ENCODE data around the gene CALR3. TPM values are rescaled to one million over a fixed set of nuclear protein-coding genes. Genes with fewer than 3 reads are reported as not detected.

Gene CALR3
- total RNA-seq, 1 donor from 2014 or later = not detected

DNA sequence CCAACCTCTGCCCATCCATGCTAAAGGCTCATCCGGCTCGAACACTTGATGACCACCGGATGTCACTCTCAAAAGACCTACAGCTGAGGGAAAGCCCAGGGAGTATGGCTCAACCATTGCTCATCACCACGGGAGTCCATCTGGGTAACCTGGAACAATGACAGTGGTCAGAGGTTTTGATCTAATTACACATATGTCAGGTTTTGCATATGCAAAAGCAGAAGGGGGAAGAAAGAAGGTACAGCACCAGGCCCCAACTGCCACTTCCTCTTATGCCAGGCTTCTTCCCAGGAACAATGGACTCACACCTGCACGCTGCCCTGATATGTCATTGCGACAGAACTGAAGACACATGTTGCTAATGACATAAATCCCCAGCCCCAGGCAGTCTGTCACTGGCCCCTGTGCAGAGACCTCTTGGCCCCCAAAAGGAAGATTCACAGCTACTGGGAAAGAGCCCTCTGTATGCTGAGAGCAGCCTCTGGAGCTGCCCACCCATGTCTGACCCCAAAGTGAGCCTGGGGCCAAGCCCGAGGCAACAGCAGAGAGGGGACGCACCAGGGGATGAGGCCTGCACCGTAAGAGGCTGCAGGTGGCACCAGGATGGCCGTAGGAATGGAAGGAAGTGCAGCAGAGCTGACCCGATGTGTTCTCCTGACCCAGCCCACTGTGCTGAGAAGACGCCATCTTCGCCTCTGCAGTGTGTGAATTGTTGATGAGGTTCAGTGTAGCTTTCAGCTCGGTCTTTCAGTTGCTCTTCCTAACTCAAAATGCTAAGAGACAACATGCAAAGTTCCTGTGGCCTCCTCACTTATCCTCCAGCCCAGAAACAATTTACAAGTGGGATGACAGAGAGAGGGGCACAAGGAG, 50.5 kb downstream of the CALR3 start:
- no peak for DNase-seq (ENCODE audit: low read depth)
- TF ChIP-seq, protein P1, sequence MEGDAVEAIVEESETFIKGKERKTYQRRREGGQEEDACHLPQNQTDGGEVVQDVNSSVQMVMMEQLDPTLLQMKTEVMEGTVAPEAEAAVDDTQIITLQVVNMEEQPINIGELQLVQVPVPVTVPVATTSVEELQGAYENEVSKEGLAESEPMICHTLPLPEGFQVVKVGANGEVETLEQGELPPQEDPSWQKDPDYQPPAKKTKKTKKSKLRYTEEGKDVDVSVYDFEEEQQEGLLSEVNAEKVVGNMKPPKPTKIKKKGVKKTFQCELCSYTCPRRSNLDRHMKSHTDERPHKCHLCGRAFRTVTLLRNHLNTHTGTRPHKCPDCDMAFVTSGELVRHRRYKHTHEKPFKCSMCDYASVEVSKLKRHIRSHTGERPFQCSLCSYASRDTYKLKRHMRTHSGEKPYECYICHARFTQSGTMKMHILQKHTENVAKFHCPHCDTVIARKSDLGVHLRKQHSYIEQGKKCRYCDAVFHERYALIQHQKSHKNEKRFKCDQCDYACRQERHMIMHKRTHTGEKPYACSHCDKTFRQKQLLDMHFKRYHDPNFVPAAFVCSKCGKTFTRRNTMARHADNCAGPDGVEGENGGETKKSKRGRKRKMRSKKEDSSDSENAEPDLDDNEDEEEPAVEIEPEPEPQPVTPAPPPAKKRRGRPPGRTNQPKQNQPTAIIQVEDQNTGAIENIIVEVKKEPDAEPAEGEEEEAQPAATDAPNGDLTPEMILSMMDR (conservative IDR thresholded peaks at IDR 0.05; ENCODE audit: low read depth, low read length) = peak; percentile 14
- H3K4me3 ChIP-seq (ENCODE audit: low read depth, low read length) = no peak overlapping the region

DNA sequence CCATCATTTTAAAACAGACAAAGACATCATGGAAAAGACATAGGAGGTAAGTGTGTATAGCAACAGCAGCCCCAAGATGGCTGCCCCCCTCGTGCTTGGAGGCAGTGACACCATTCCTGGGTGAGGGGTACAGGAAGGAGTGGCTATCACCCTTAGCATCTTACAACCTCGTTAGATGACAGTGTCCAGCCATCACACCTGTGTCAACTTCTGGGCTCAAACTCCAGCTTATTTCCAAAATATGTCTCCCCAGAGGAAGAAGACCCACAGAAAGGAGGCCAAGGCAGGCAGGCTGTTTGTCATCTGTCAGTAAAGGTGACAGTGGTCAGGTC, 51.7 kb downstream of the CALR3 start:
- no peak for DNase-seq (ENCODE audit: low read depth)
- TF ChIP-seq, protein P1 (conservative IDR thresholded peaks at IDR 0.05; ENCODE audit: low read depth, low read length) = no peak

DNA sequence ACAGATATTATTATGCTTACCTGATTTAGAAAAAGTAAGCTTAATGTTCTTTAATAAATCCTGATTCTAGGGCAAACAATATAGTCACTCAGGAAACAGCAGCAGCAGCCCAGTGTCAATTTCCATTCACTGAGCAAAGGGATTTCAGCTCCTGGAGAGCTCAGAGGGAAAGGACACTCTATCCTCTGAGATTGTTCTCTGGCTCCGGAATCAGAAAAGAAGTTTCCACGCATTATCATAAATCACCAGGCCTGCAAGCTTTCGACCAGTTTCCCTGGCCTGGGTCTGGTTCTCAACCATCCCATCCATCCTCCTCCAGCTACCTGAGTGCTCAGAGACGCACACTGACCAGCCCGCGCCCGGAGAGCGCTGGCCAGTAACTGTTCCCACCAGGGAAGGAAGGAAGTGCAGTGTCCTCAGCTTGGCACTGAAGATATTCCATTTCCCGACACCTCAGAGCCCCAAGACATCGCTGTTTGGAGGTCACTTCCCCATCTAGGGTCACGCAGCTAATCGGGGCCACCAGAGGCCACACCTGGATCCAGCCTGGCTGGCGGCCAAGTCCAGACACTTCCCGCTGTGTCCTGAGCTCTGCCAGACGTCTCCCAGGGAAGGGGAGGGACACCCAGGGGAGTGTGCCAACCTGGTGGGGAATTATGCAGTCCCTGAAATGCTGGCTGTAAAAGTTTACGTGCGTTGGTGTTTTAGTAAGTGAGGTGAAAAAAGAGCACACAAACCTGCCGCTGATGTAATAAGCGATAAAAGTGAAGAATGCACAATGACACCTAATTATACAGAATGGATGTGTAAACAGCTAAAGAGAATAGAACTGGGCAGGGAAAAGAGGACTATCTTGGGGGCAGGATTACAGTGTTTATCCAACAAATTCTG, 53.3 kb downstream of the CALR3 start:
- TF ChIP-seq, protein P1 (conservative IDR thresholded peaks at IDR 0.05; ENCODE audit: low read depth, low read length) = no peak
- DNase-seq (ENCODE audit: low read depth) = no peak
- no peak overlapping the region for H3K4me3 ChIP-seq (ENCODE audit: low read depth, low read length)

More for the DNA sequence above, 51.7 kb downstream of the CALR3 start:
- no peak overlapping the region for H3K4me3 ChIP-seq (ENCODE audit: low read depth, low read length)

DNA sequence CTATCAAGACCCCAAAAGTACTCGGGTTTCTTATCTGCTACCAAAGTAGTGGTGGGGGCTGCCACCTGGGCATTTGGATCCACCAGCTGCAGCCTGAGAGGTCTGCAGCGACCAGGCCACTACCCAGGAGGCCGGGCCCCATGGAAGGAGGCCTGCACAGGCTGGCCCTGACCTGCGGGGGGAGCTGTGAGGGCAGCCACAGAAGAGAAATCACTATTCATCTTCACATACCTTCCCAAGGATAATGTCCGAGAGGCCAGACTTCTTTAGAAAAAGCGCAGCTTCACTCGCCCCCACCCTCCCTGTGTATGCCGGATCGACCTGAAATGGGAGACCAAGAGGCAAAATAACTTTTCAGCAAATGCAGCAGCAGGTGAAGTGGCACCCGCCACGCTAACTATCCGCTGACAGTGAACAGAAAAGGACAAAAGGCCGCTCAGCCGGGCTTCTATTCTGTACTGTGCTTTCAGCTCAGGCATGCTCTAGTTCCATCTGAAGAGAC, 54.3 kb downstream of the CALR3 start:
- H3K4me3 ChIP-seq (ENCODE audit: low read depth, low read length) = no peak overlapping the region
- DNase-seq (ENCODE audit: low read depth) = no peak
- TF ChIP-seq, protein P1 (conservative IDR thresholded peaks at IDR 0.05; ENCODE audit: low read depth, low read length) = peak; percentile 64

DNA sequence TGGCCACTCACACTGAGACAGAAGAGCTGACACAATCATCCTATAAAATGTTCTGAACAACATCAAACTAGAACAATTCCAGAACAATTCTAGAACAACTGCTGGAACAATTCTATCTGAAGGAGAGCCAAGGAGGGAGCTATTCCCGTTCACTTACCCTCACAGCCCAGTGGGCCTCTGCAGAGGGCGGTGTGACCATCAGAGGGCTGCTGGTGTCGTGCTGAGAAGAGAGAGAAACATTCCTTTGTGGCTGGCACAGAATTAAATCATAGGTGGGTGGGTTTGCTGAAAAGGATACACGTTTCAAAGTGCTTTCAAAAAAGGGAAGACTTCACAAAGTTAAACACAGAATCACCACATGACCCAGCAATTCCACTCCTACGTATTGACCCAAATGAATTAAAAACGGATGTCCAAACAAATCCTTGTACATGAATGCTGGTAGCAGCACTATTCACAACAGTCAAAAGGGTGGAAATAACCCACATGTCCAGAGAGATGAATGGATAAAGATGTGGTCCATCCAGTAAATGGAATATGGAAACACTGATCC, 59.1 kb downstream of the CALR3 start:
- no peak overlapping the region for H3K4me3 ChIP-seq (ENCODE audit: low read depth, low read length)
- TF ChIP-seq, protein P1 (conservative IDR thresholded peaks at IDR 0.05; ENCODE audit: low read depth, low read length) = no peak
- no peak for DNase-seq (ENCODE audit: low read depth)

DNA sequence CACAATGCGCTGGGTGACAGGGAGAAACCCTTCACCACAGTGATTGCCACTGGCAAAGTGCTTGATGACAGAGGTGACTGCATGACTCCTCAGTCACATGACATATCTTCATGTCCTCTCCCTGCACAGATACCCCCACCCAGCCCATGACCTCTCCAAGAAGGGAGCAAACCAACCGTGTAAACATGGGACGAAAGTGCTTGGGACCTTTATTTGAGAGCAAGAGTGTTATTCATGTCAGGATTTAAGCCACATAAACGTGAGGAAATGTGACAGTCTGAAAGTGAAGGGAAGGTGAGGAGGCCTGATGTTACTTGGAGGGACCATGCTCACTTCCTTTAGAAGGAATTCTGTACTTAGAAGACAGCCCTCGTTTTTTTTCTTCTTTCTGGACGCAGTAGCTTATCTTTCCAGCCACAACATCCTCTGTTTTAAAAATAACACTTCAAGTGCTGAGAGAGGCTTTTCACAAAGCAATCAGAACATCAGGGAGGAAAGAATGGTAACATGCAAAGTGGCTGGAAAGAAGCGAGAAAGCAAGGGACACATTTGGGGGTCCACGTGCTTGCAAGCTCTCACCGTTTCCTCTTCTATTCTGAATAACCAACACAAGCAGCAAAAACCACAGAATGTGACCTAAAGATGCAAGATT, 59.8 kb downstream of the CALR3 start:
- TF ChIP-seq, protein P1 (conservative IDR thresholded peaks at IDR 0.05; ENCODE audit: low read depth, low read length) = no peak
- no peak for DNase-seq (ENCODE audit: low read depth)
- H3K4me3 ChIP-seq (ENCODE audit: low read depth, low read length) = no peak overlapping the region
